GM12892 (cell line): ENCODE data around the gene KLF16.

Experiments used
- POLR2A ChIP-seq: IDR thresholded peaks from 2 replicates; pipeline ENCODE4 v1.6.1; 2011; ENCODE audit warnings: low read depth, low read length, control low read depth
- POLR2AphosphoS5 ChIP-seq: IDR thresholded peaks from 2 replicates; pipeline ENCODE4 v1.6.1; 2011; ENCODE audit warnings: low read depth, low read length, control low read depth
- TAF1 ChIP-seq: IDR thresholded peaks from 2 replicates; pipeline ENCODE4 v1.6.1; 2011; ENCODE audit warnings: low read depth, mild to moderate bottlenecking, control low read depth, low read length, borderline replicate concordance

GRCh38 chr19:1827566-1828278 lies 35.7 kb downstream of the KLF16 start:
- no peak for TF ChIP-seq POLR2A
- no peak for TF ChIP-seq TAF1
- no peak for TF ChIP-seq POLR2AphosphoS5
